T-helper 1 cell treated with Interleukin-12 subunit alpha and Interleukin-12 subunit beta and Interleukin-4 antibody, amounts not matched to agents 30 ng/mL and 1 ng/mL, for 36 hours (primary cell): ENCODE results near the gene TCL1A. TPM values are rescaled to one million over a fixed set of nuclear protein-coding genes. Genes with fewer than 3 reads are reported as not detected.
"Not testable (repeated sequence)": the region's sequence is repeated elsewhere in the genome, so short reads cannot be mapped to it uniquely, and the experiment has no call there.

Source experiments
- intact Hi-C: fragments of 100-400 bp; cut with micrococcal nuclease; formaldehyde crosslinking; loops from one replicate; pipeline ENCODE4 v1.15.1; 2024
- total RNA-seq: library from RNA; stranded (reverse); gene quantifications from 2 replicates; pipeline ENCODE4 v1.2.3, GENCODE V29; 2022

TCL1A gene
- total RNA-seq, 1 donor from 2014 or later = not detected

DNA sequence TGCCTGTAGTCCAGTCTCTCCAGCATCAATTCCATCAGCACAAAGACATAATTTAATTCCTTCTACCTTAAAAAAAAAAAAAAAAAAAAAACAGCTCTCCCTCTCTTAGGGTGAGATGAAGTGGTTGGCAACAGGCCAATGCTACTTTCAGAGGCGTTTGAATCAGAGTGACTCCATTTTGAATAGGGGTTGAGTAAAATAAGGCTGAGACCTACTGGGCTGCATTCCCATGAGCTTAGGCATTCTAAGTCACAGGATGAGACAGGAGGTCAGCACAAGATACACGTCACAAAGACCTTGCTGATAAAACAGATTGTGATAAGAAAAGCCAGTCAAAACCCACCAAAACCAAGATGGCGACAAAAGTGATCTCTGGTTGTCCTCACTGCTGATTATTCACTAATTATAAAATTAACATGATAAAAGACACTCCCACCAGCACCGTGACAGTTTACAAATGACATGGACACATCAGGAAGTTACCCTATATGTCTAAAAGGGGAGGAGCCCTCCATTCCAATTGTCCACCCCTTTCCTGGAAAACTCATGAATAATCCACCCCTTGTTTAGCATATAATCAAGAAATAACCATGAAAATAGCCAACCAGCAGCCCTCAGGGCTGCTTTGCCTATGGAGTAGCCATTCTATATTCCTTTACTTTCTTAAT is 34.6 kb downstream of the TCL1A start:
- intact Hi-C loops = no loop called here

DNA sequence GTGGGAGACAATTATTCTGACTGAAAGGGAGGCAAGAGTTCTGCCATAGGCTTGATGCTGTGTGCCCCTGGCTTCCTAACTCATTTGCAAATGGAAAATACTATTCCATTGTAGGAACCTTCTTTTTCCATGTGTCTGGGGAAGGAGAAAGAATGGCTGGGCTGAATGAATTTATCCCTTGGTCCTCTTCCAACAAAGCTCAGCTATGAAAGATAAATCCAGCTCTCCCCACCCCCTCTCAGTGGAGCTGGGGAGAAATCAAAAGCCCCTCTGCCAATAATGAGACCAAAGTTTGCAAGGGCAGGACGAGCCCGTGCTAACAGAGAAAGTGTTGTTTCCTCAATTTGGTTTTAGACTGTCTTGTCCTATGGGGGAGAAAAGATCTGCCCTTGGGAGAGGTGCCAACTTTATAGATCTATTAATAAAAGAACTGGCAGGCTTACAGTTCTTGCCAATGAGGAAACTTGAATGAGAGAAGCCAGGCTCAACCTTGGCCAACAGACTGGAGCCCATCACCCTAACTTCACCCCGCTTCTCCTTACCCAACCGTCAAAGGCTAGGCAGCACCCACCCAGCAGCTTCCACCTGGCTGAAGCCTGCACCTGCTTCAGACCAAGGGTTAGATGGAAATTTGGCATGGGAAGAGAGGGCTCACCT is 36.6 kb downstream of the TCL1A start:
- intact Hi-C loops = no loop called here

DNA sequence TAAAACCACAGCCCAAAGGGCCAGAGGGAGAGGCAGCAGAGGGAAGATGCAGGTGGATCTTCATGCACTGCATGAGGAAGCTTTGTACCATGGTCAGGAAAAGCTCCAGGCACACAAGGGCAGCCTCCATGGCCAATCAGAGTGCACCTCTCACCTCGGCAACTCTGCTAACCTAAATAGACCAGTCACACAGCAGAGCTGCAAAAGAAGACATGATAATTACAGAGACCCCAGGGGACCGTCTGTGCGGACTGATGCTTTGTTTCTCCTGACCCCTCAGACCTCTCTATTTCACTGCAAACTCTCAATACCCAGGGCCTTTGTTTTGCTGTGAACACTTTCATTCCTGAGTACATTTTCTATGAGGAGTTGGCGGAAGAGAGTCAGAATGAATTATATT is 38.4 kb downstream of the TCL1A start:
- intact Hi-C loops = no loop called here

DNA sequence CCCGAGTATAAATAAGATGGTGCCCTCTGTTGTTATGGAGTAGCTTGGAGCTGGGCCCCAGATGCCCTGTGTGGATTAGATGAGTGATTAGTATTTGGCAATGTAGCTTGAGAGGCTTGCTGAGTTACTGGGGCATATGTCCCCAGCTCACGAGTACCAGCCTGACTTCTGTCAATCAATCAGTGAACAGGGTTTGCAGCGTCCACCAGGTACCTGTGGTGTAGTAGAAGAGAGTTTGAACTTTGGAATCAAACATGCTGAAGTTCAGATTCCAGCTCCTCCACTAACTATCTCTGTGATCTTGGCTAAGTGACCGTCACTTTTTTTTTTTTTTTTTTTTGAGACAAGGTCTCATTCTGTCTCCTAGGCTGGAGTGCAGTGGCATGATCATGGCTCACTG is 39.3 kb downstream of the TCL1A start:
- intact Hi-C loops = no loop called here

DNA sequence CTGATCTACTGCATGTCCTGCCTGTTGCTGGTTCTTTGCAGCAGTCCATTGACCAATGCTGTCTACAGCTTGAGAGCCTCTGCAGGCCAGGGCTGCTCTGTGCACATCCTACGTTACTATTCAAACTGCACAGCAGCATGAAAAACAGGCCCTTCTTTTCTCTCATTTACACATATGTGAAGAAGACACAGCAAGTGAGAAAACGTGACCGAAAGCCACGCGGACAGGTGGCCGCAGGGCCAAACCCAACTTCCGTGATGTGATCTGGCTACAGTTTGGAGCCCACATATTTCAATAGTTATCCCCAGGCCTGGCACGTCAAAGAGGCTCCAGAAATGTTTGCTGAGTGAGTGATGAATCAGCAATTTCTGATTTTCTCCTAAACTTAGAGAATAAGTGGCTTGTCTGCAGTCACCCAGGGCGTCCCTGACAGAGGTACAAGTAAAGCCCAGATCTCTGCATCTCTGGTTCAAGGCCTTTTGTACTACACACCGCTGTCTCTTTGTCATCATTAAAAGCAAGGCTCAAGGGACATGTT is 45.6 kb downstream of the TCL1A start:
- intact Hi-C loops = no loop called here

DNA sequence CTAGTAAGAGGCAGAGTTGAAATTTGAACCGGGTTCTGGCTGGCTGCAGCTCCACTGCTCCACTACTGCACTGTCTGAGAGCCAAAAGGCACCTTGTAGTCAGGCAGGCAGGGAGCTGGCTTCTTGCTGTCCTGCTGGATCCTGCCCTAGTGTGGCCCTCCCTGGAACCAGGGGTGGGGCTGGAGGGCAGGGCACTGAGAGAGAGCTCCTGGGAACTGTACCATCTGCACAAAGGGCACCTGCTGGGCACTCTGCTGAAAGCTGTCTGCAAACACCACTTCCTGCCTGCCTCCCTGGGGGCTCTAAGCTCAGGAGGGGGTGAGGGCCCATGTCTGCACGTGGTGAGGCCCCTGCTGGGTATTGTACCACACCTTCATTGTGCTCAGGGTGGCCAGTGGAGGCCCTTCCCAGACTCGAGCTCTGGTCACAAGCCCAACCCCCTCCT is 46.7 kb downstream of the TCL1A start:
- intact Hi-C loops = no loop called here

DNA sequence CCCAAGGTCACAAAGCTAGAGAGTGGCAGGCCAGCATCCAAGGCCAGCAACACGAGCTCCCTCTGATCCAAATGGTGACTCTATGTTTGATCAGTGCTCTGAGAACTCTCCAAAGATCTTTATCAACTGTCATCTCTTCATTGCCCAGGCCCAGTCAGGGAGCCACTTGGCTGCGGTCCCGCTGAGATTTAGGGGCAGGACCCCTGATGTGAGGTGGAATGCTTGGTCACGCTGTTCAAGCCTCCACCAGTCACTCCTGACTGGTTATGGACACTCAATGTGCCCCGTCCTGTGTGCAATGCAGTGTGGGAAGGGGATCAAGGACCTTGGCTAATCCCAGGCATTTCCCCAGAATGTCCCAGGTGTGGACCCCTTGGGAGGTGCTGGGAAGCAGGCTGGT is 47.5 kb downstream of the TCL1A start:
- intact Hi-C loops = no loop called here

DNA sequence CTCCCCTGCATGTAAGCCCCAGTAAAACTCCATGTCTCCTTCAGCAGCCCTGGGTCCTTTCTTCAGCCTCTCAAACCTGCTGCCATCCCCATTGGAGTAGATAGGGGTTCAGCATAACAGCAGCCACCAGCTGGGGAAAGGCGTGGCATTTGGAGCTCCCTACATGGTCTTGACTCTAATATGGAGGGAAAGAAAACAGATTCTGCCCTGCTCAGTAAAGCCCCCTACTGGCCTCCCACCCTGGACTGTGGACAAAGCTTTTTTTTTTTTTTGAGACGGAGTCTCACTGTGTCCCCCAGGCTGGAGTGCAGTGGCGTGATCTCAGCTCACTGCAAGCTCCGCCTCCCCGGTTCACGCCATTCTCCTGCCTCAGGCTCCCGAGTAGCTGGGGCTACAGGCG is 48.4 kb downstream of the TCL1A start:
- intact Hi-C loops = not testable (repeated sequence)

DNA sequence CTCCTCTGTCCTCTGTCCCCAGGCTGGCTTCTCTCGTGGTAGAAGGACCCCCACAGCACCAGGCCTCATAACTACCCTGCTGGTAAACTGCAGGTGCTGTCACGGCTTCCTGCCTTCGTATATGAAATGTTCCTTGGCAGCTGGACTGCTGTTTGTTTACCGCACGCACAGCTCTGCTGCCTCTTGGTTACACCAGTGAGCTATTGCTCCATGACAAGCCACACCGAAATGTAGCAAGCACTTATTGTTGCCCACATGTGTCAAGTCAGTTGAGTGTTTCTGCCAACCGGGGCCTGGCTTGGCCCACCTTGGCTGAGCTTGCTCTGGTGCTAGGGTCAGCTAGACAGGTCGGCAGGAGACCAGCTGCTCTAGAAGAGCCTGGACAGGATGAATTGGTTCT is 49.4 kb downstream of the TCL1A start:
- intact Hi-C loops = no loop called here

DNA sequence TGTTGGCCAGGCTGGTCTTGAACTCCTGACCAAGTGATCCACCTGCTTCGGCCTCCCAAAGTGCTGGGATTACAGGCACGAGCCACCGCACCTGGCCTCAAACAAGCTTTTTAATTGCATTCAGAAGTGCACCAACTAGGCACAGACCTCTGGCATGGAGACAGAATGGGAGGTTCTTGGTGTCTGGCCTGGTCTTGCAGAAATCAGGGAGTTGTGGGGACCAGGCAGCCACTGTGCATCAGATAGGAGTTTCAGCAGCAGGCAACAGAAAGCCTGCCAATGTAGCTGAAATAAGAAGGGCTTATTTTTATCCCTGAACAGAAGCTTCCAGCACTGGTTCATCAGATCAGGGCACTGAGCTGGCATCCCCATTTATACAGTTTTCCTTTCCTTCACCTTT is 49.9 kb downstream of the TCL1A start:
- intact Hi-C loops = no loop called here

DNA sequence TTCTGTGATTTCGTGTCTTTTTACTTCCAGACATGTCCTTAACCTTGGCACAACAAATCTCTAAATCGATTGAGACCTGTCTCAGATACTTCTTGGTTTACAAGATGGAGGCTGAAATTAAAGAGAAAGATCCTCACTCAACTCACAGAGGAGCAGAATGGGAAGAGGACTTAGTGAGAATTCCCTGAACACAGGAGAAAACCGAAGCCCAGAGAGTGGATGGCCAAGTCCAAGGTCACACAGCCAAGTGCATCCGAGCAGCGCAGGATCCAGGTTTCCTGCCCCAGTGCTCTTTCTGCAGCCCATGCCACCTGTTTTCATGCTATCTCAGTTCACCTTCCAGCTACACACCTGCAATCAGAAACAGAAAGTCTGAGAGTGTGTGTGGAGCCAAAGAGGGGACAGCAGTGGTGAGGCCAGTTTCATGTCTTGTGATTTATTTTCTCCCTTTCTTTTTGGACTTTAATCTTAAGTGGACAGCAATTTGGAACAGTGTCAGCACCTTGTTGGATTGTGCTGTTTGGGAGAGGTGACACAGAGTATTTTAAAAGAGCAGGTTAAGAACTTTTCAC is 50.6 kb downstream of the TCL1A start:
- intact Hi-C loops = no loop called here

DNA sequence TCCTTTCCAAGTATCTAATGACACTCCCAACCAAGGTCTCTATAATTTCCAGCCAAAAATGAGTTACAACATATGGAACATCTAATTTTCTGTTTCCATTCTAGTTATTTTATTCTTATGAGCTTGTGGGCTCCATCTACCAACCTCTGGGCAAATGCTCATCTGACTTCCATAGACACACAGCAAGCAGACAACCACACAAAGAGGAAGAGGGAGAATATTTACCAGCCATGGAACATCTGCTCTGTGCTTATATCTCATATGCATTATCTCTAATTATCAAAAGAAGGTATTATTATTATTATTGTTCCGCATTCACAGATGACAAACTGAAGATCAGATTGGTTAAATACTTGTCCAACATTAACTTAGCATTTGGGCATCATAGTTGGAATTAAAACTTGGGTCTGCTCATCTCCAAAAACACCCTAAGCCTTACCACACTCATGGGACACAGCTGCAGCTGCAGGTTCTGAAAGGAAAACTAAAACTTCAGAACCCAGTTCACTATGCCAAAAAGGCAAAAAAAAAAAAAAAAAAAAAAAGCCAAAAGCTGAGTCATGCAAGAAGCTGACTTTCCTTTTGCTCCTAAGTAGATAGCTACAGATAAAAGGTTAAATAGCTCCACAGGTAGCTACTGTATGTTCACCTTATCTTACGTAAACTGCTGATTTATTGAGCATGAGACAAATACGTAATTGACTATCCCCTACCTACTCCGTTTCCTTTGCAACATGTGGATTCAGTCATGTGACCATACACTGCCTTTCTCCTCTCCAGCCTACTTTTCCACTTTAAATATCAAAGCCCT is 51.3 kb downstream of the TCL1A start:
- intact Hi-C loops = no loop called here

DNA sequence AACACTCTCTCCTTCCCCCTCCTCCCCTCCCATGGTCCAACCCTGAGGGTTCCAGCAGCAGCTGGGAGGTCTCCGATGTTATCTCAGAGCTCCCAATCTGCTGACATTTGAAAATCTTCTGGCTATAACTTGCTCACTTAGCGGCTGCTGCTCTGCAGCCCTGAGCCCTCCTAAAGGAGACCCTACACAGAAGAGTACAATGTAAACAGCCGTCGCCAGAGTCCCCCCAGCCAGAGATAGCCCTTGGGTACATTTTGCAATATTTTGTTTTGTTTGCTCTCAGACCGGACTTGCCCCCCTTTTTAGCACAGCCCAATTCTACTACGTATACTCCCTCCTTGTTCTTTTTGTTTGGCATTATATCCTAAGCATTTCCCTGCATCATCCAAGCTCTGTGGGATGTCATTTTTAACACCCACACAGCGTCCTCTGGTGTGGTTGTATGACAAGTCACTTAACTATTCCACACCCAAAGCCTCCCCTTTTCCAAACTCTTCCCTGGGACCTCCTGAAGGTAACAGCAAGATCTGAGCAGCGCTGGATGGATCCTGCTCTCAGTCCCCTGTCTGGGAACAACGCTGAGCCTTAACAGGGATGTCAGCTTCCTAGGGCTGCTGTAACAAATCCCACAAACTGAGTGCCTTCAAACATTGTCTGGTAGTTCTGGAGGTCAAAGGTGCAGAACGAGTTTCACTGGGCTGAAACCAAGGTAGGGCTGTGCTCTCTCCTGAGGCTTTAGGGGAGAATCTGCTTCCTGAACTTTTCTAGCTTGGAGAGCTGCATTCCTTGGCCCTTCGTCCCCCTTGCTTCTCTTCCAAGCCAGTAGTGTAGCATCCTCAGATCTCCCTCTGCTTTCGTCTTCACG is 53.0 kb downstream of the TCL1A start:
- intact Hi-C loops = no loop called here

DNA sequence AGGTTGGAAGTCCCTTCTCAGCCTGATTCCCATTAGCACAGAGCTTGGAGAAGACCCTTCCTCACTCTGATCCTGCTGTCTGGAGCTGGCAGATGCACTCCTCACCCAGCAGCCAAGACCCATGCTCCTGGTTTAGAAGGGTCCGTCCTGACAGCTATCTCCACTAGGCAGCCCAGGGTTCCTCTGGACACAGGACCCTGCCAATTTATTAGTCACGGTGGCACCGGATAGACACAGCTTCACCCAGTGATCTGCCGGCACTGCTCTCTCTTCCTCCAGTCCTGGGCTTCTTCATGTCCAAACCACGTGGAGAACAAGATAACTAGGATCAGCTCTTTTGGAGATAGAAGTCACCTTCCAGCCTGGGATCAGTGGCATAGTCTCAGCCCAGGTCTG is 53.9 kb downstream of the TCL1A start:
- intact Hi-C loops = no loop called here

Other genes with a start within 250 kb of the TCL1A start
- 72.5 and 76.2 TPM in 2 replicates for gene SYNE3, start 197.5 kb downstream of the TCL1A start, total RNA-seq
- gene GLRX5, start 179.1 kb downstream of the TCL1A start, total RNA-seq = 34.1 and 36.9 TPM in 2 replicates
- not detected in 2 replicates for gene TCL1B, start 27.7 kb downstream of the TCL1A start, total RNA-seq
- not detected in 2 replicates for gene TUNAR, start 162.7 kb upstream of the TCL1A start, total RNA-seq